ENCODE results near the gene AP2A1. TPM values are rescaled to one million over a fixed set of nuclear protein-coding genes. Genes with fewer than 3 reads are reported as not detected.

The AP2A1 gene
- total and polyA plus RNA-seq, 2 of the 13 experiments (the other 11 are each of a cell fraction or from before 2014, with no cell fraction given) = 22.7 to 39.7 TPM

DNA sequence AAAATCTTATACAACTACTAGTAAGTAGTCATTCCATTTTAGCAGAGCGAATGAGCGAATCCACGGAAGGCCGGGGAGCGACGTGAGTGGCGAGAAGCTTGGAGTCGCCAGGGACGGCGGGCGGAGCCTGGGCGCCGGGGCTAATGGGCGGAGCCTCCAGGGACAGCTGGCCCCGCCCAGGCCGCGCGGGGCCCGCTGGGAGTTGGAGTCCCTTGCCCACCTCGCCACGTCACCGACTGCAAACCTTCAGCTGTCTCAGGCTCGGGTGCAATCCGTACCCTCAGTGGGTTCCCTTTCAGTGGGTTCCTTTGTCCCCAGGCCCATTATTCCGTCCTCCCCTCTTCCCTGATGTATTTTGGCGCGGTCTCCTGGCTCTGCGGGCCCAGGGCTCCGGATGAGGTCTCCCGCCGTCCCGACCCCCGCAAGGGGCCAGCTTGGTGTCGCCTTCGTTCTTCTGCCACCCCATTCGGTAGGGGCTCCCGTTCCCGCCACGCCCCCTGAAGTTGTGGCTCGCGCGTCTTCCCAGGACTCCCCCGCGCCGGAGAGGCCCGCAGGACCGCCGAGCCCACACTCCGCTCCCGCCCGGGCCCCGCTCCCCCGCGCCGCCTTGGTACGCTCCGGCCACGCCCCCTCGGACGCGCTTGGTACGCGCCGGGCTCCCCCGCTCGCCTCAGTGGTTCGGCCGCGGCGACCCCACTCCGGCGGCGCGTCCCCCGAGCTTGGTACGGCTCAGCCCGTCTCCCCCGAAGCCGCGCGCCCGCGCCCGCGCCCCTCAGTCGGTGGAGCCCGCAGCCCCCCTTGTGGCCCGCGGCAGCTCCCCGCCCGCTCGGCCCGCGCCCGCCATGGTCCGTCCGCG, 83.9 kb downstream of the AP2A1 start, which contains the start of gene PTOV1 (continued):
- 0 out of 2 replicates have a peak, but pooled peaks have one; percentile 9 for TF ChIP-seq ETV5 (CRISPR knock-in tag; IDR thresholded peaks at IDR 0.05; ENCODE audit: borderline replicate concordance)
- 0 out of 2 replicates have a peak, but pooled peaks have one; percentile 32 for TF ChIP-seq BCL6 (CRISPR knock-in tag; IDR thresholded peaks at IDR 0.05)
- TF ChIP-seq SPEN (CRISPR knock-in tag; IDR thresholded peaks at IDR 0.05; ENCODE audit: low read depth) = peak; percentile 88
- peak; percentile 78 for TF ChIP-seq ATF1 (CRISPR knock-in tag; IDR thresholded peaks at IDR 0.05)
- TF ChIP-seq, protein P1, sequence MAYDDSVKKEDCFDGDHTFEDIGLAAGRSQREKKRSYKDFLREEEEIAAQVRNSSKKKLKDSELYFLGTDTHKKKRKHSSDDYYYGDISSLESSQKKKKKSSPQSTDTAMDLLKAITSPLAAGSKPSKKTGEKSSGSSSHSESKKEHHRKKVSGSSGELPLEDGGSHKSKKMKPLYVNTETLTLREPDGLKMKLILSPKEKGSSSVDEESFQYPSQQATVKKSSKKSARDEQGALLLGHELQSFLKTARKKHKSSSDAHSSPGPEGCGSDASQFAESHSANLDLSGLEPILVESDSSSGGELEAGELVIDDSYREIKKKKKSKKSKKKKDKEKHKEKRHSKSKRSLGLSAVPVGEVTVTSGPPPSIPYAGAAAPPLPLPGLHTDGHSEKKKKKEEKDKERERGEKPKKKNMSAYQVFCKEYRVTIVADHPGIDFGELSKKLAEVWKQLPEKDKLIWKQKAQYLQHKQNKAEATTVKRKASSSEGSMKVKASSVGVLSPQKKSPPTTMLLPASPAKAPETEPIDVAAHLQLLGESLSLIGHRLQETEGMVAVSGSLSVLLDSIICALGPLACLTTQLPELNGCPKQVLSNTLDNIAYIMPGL (CRISPR knock-in tag; IDR thresholded peaks at IDR 0.05; ENCODE audit: borderline replicate concordance in 1 of 2, low read depth in 1 of 2) = peak; percentile 37 to 70; a peak in 2 of 4 replicates
- TF ChIP-seq ZEB1 (IDR thresholded peaks at IDR 0.05; ENCODE audit: insufficient replicate concordance, low read depth) = no peak
- TF ChIP-seq ISL2 (CRISPR knock-in tag; IDR thresholded peaks at IDR 0.05) = peak; percentile 49; the same call in 1 of the 2 replicates
- no peak for TF ChIP-seq ZNF253 (CRISPR knock-in tag; IDR thresholded peaks at IDR 0.05; ENCODE audit: borderline replicate concordance)
- TF ChIP-seq EZH2 (conservative IDR thresholded peaks at IDR 0.05; ENCODE audit: low read depth, low read length) = no peak
- peak; percentile 81 for TF ChIP-seq CREB1 (IDR thresholded peaks at IDR 0.05)
- TF ChIP-seq CREB1 (CRISPR knock-in tag; IDR thresholded peaks at IDR 0.05) = peak; percentile 77; the same call in 1 of the 2 replicates
- TF ChIP-seq KAT8 (CRISPR knock-in tag; IDR thresholded peaks at IDR 0.05) = peak; percentile 66
- TF ChIP-seq MEIS1 (CRISPR knock-in tag; IDR thresholded peaks at IDR 0.05; ENCODE audit: borderline replicate concordance) = no peak
- TF ChIP-seq RXRA (CRISPR knock-in tag; IDR thresholded peaks at IDR 0.05) = peak; percentile 54; the same call in 1 of the 2 replicates
- 0 out of 2 replicates have a peak, but pooled peaks have one; percentile 86 for TF ChIP-seq SRY (CRISPR knock-in tag; IDR thresholded peaks at IDR 0.05)
- peak; percentile 40; the same call in 1 of the 2 replicates for TF ChIP-seq ZNF761 (CRISPR knock-in tag; conservative IDR thresholded peaks at IDR 0.05)
- TF ChIP-seq, protein P2, sequence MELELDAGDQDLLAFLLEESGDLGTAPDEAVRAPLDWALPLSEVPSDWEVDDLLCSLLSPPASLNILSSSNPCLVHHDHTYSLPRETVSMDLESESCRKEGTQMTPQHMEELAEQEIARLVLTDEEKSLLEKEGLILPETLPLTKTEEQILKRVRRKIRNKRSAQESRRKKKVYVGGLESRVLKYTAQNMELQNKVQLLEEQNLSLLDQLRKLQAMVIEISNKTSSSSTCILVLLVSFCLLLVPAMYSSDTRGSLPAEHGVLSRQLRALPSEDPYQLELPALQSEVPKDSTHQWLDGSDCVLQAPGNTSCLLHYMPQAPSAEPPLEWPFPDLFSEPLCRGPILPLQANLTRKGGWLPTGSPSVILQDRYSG (CRISPR knock-in tag; IDR thresholded peaks at IDR 0.05) = peak; percentile 46; the same call in 1 of the 2 replicates
- peak; percentile 93 for TF ChIP-seq ZNF143 (CRISPR knock-in tag; IDR thresholded peaks at IDR 0.05)
- TF ChIP-seq ZNF878 (CRISPR knock-in tag; IDR thresholded peaks at IDR 0.05) = no peak
- no peak for TF ChIP-seq HNRNPH1 (optimal IDR thresholded peaks at IDR 0.05; ENCODE audit: low read depth, low read length)
- peak; percentile 51; the same call in 1 of the 2 replicates for TF ChIP-seq MXD4 (CRISPR knock-in tag; IDR thresholded peaks at IDR 0.05)
- TF ChIP-seq PAF1 (CRISPR knock-in tag; IDR thresholded peaks at IDR 0.05) = no peak
- no peak; the same call in 1 of the 2 replicates for TF ChIP-seq ZBTB38 (CRISPR knock-in tag; IDR thresholded peaks at IDR 0.05)
- TF ChIP-seq, protein P3, sequence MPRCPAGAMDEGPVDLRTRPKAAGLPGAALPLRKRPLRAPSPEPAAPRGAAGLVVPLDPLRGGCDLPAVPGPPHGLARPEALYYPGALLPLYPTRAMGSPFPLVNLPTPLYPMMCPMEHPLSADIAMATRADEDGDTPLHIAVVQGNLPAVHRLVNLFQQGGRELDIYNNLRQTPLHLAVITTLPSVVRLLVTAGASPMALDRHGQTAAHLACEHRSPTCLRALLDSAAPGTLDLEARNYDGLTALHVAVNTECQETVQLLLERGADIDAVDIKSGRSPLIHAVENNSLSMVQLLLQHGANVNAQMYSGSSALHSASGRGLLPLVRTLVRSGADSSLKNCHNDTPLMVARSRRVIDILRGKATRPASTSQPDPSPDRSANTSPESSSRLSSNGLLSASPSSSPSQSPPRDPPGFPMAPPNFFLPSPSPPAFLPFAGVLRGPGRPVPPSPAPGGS (CRISPR knock-in tag; IDR thresholded peaks at IDR 0.05) = peak; percentile 75; the same call in 1 of the 2 replicates
- no peak; the same call in 1 of the 2 replicates for TF ChIP-seq ZZZ3 (CRISPR knock-in tag; IDR thresholded peaks at IDR 0.05; ENCODE audit: borderline replicate concordance)
- no peak for TF ChIP-seq MTF2 (CRISPR knock-in tag; IDR thresholded peaks at IDR 0.05; ENCODE audit: borderline replicate concordance)
